ENCODE data around the gene ZSCAN18.

- no peak for TF ChIP-seq CTCF (IDR thresholded peaks at IDR 0.05)
- TF ChIP-seq POLR2AphosphoS5 (IDR thresholded peaks at IDR 0.05) = no peak
- no peak for TF ChIP-seq POLR2A (IDR thresholded peaks at IDR 0.05)
These were observed 63.6 kb downstream of the ZSCAN18 start for GRCh38 chr19:58034477-58034793.
